ENCODE measurements around the gene EPB41L2.

The EPB41L2 gene

DNA sequence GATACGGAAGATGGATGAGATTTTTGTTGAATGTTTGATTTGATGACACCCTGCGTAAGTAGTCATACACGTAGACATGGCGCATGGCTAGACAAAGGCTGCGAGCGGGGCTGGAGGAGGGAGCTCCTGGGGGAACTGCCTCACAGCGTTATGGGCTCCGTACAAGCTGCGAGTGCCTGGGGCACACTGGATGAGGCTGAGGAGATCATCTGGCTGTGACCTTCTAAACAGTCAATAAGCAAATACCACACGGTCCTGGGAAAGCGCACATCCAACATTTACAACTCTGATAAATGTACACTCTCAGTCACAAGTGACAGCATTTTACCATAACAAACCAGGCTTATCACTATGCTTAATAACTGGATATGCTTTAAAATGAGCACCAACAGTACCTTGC, 198.7 kb downstream of the EPB41L2 start:
- TF ChIP-seq, protein P1, sequence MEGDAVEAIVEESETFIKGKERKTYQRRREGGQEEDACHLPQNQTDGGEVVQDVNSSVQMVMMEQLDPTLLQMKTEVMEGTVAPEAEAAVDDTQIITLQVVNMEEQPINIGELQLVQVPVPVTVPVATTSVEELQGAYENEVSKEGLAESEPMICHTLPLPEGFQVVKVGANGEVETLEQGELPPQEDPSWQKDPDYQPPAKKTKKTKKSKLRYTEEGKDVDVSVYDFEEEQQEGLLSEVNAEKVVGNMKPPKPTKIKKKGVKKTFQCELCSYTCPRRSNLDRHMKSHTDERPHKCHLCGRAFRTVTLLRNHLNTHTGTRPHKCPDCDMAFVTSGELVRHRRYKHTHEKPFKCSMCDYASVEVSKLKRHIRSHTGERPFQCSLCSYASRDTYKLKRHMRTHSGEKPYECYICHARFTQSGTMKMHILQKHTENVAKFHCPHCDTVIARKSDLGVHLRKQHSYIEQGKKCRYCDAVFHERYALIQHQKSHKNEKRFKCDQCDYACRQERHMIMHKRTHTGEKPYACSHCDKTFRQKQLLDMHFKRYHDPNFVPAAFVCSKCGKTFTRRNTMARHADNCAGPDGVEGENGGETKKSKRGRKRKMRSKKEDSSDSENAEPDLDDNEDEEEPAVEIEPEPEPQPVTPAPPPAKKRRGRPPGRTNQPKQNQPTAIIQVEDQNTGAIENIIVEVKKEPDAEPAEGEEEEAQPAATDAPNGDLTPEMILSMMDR (conservative IDR thresholded peaks at IDR 0.05; ENCODE audit: low read depth, low read length), result no peak
- DNase-seq (ENCODE audit: low read depth), result no peak
- H3K4me3 ChIP-seq (ENCODE audit: low read length), result no peak overlapping the region

DNA sequence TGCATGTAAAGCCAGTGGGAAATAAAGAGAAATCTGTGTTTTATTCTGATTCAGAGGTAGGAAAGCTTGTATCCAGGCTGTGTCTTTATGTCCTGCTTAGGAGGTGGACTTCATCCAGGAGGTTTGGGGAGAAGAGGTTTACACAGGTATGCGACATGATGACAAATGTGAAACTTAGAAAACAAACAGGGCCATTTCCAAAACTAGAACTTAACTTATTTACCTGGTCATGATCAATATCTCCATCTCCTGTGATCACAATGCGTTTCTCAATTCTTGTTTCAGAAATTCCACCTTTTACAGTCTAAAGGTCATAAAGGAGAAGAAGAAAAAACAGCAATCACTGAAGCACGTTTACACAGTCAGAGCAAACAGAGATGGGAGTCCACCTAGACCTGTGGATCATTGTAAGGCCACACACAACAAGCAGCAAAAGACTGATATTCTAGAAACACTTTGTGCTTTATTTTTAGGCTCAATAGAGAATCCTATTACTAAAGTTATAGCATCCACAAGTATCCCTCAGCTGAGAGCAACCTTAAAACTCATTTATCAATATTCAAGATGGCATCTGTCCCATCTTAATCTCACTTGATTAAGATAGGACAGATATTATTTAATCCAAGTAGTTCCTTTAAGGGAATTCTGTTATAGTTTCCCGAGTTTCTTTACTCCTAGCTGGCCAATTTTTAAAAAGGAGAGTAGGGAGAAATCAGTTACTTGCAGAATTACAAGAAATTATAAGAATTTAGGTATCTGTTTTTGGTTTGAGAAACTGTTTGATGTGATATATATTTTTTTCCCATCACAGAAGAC, 199.4 kb downstream of the EPB41L2 start:
- no peak for DNase-seq (ENCODE audit: low read depth)
- no peak overlapping the region for H3K4me3 ChIP-seq (ENCODE audit: low read length)
- TF ChIP-seq, protein P1 (conservative IDR thresholded peaks at IDR 0.05; ENCODE audit: low read depth, low read length), result no peak

DNA sequence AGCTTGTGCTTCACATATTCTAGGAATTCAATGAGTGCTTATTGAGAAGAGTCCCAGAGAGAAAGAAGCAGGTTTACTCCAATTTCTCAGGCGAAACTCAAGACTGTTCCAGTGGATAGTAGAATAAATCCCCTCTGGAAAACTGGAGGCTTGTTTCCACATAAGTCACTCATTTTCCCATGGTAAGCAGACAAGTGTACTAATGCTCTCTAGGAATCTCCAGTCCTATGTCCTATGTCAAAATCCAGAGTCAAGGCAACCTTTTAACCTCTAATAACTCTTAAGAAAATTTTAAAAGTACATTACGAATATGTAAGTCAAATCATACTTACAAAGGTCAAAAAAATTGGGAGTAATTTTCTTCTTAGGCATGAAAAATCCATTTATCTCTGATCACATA, 200.7 kb downstream of the EPB41L2 start:
- TF ChIP-seq, protein P1 (conservative IDR thresholded peaks at IDR 0.05; ENCODE audit: low read depth, low read length), result no peak
- no peak overlapping the region for H3K4me3 ChIP-seq (ENCODE audit: low read length)

DNA sequence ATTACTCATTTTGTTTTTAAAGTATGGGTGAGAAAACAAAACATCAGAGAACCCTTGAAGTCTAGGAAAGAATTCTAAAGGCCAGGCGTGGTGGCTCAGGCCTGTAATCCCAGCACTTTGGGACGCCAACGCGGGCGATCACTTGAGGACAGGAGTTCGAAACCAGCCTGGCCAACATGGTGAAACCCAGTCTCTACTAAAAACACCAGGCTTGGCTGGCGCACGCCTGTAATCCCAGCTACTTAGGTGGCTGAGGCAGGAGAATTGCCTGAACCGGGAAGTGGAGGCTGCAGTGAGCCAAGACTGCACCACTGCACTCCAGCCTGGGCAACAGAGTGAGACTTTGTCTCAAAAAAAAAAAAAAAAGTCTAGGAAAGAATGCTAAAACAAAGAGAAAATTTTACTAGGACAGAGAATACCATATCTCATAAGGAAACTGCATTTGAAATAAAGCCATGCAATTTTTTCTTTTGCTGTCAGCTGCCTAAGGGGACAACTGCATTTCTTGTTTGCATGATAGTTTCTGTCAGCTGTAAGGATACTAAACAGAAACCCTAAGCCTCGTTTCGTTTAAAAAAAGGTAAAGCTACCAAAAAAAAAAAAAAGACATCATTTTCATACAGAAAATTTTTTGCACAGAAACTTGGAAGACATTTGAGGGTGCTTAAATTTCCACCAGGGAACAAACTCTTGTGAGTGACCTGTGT, 203.7 kb downstream of the EPB41L2 start:
- H3K4me3 ChIP-seq (ENCODE audit: low read length), result no peak overlapping the region
- DNase-seq (ENCODE audit: low read depth), result no peak
- TF ChIP-seq, protein P1 (conservative IDR thresholded peaks at IDR 0.05; ENCODE audit: low read depth, low read length), result no peak

More for the DNA sequence above, 200.7 kb downstream of the EPB41L2 start:
- no peak for DNase-seq (ENCODE audit: low read depth)

DNA sequence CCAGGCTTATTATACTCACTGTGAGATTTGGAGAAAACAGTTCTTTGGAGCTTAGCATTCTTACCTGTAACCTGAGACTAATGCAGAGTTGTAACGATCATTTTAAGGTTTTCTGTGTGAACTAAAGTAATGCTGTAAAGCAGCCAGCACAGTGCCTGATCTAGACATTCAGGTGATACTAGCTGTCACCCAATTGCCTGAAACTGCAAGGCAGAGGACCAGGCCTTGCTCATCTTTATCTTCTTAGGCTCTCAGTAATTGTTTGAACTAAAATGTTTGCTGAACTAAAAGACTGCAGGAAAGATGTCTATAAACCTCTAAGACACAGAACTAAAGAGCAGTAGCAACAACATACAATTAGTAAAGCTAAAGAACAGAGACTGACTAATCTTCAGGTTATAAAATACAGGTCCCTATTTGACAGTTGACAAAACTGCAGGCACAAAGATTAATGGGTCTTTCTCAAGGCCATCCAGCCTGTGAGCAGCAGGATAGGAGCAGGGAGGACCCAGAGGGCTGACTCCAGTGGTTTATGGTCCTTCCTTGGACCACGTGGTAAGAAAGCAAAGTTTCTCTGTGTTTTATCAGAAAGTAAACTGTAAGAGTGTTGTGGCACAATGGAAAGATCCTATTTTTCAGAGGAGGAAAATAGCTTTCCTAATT, 204.4 kb downstream of the EPB41L2 start:
- TF ChIP-seq, protein P1 (conservative IDR thresholded peaks at IDR 0.05; ENCODE audit: low read depth, low read length), result no peak
- H3K4me3 ChIP-seq (ENCODE audit: low read length), result no peak overlapping the region
- DNase-seq (ENCODE audit: low read depth), result no peak

DNA sequence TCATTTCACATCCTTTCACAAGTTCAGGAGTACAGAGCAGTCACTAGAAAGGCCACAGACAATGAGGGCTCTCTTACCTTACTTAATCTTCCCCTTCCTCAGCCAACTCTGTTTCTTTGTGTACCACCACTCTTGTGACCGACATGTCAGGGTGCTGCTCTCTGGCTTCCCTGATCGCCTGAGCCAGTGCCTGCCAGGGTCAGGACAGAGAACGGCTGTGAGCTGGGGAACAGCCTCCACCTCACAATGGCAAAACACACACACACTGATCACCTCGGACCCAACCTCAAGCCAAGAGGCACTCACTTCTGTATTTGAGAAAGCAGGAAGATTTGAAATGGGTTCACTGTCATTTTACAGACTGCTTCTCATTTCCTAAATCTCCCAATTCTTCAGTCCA, 205.0 kb downstream of the EPB41L2 start:
- DNase-seq (ENCODE audit: low read depth), result no peak
- TF ChIP-seq, protein P1 (conservative IDR thresholded peaks at IDR 0.05; ENCODE audit: low read depth, low read length), result no peak
- no peak overlapping the region for H3K4me3 ChIP-seq (ENCODE audit: low read length)

Measured in retinal pigment epithelial cell (primary cell).